HCT116 (cell line): ENCODE data around the gene SHISA6. TPM values are rescaled to one million over a fixed set of nuclear protein-coding genes. Genes with fewer than 3 reads are reported as not detected.

Source experiments
- ATAC-seq: fragments of 200-7000 bp; cut with Tn5 transposase; 2 replicates; pipeline ENCODE4 v1.9.1; 2020; ENCODE audit warnings: mild to moderate bottlenecking, moderate library complexity
- BruUV-seq: library from RNA; stranded (reverse); fragments of 400-500 nt; replicated peaks from 2 replicates; lab custom pipeline; 2021; lab: Mats Ljungman, UMichigan
- CTCF ChIA-PET: fragments of 300-600 bp; sonication (Branson Sonifier 250); formaldehyde crosslinking; loops from one replicate; lab custom pipeline; 2021; ENCODE audit warnings: antibody characterized with exemption; lab: Charles Lee
- POLR2A ChIA-PET: fragments of 300-600, 350-600 bp; sonication (Branson Sonifier 250); formaldehyde crosslinking; loops from one replicate; lab custom pipeline; 2021; ENCODE audit warnings: antibody characterized with exemption; lab: Charles Lee
- RAD21 ChIA-PET, 2 experiments: fragments of 300-600 bp; sonication (Branson Sonifier 250); formaldehyde crosslinking; loops; one replicate each; lab custom pipeline; 2023; ENCODE audit warnings: low total read pairs in 2 of 2; ENCODE audit not compliant: uncharacterized antibody in 2 of 2, unreplicated experiment in 2 of 2, low non-redundant PET in 1 of 2; lab: Charles Lee
- DNase-seq: peaks from one replicate; pipeline ENCODE4 v3.0.0-alpha.2; 2010; ENCODE audit warnings: low read depth, low spot score
- H2AFZ ChIP-seq: fragments of 200-600 bp; shearing (Covaris generic), sonication (generic); 2 replicates; pipeline ENCODE4 v1.6.1; 2017; ENCODE audit warnings: low read depth, mixed run types, mixed read lengths, antibody characterized with exemption, low read length; ENCODE audit not compliant: poor library complexity, severe bottlenecking
- H3K27ac ChIP-seq: 2 replicates; pipeline ENCODE4 v1.5.1; 2012; ENCODE audit warnings: low read depth, low read length
- H3K27me3 ChIP-seq: fragments of 200-600 bp; sonication (generic); 2 replicates; pipeline ENCODE4 v1.6.1; 2016; ENCODE audit warnings: mixed run types, low read length, mixed read lengths; ENCODE audit not compliant: insufficient read depth
- H3K36me3 ChIP-seq, 2 experiments: fragments of 200-500 bp in 1 of 2; fragments of 200-600 bp in 1 of 2; sonication (Bioruptor generic) in 1 of 2; sonication (generic) in 1 of 2; 2 replicates each; pipeline versions ENCODE4 v1.5.1 to v1.6.1; 2014 to 2016; ENCODE audit warnings: low read length in 2 of 2, inconsistent platforms in 1 of 2, mixed read lengths in 1 of 2, mixed run types in 1 of 2; ENCODE audit not compliant: insufficient read depth in 2 of 2, control insufficient read depth in 1 of 2
- H3K4me1 ChIP-seq, 2 experiments: fragments of 200-600 bp in 1 of 2; sonication (generic) in 1 of 2; 2 replicates each; pipeline versions ENCODE4 v1.5.1 to v1.6.1; 2012 to 2017; ENCODE audit warnings: low read length in 2 of 2, inconsistent platforms in 1 of 2, mild to moderate bottlenecking in 1 of 2, mixed read lengths in 1 of 2, mixed run types in 1 of 2, moderate library complexity in 1 of 2; ENCODE audit not compliant: insufficient read depth in 2 of 2, control insufficient read depth in 1 of 2
- H3K4me2 ChIP-seq: fragments of 200-600 bp; sonication (generic); 2 replicates; pipeline ENCODE4 v1.6.1; 2017; ENCODE audit warnings: mixed run types, low read length, mixed read lengths
- H3K4me3 ChIP-seq, 2 experiments: fragments of 200-600 bp in 1 of 2; sonication (generic) in 1 of 2; replicated peaks in 1 of 2; 2 replicates each; pipeline ENCODE4 v1.5.1; 2011 to 2016; ENCODE audit warnings: low read length in 2 of 2, control low read depth in 1 of 2, low read depth in 1 of 2, mild to moderate bottlenecking in 1 of 2, mixed read lengths in 1 of 2, mixed run types in 1 of 2
- H3K79me2 ChIP-seq: fragments of 200-600 bp; sonication (generic); 2 replicates; pipeline ENCODE4 v1.6.1; 2017; ENCODE audit warnings: mild to moderate bottlenecking, mixed run types, low read length, moderate library complexity, mixed read lengths; ENCODE audit not compliant: insufficient read depth
- H3K9ac ChIP-seq: fragments of 200-600 bp; sonication (generic); 2 replicates; pipeline ENCODE4 v1.6.1; 2016; ENCODE audit warnings: low read length, mixed read lengths
- H3K9me2 ChIP-seq: fragments of 200-600 bp; sonication (generic), shearing (Covaris generic); 2 replicates; pipeline ENCODE4 v1.6.1; 2017; ENCODE audit warnings: mixed run types, mild to moderate bottlenecking, moderate library complexity; ENCODE audit not compliant: insufficient read depth
- H3K9me3 ChIP-seq, 2 experiments: fragments of 200-500 bp in 1 of 2; fragments of 200-600 bp in 1 of 2; sonication (Bioruptor generic) in 1 of 2; sonication (generic) in 1 of 2; 2 replicates each; pipeline ENCODE4 v1.6.1; 2014 to 2017; ENCODE audit warnings: low read length in 2 of 2, mixed read lengths in 2 of 2, inconsistent platforms in 1 of 2, low read depth in 1 of 2, mild to moderate bottlenecking in 1 of 2, mixed run types in 1 of 2, moderate library complexity in 1 of 2; ENCODE audit not compliant: control insufficient read depth in 1 of 2, insufficient read depth in 1 of 2
- H4K20me1 ChIP-seq: fragments of 200-600 bp; sonication (generic), shearing (Covaris generic); 2 replicates; pipeline ENCODE4 v1.6.1; 2017; ENCODE audit warnings: mixed run types, mild to moderate bottlenecking, moderate library complexity; ENCODE audit not compliant: insufficient read depth
- CBX3 ChIP-seq: IDR thresholded peaks from 2 replicates; pipeline ENCODE4 v1.6.1; 2012; ENCODE audit warnings: low read depth
- CEBPB ChIP-seq: IDR thresholded peaks from 2 replicates; pipeline ENCODE4 v1.6.1; 2012; ENCODE audit warnings: low read depth
- EGR1 ChIP-seq: IDR thresholded peaks from 2 replicates; pipeline ENCODE4 v1.6.1; 2012; ENCODE audit warnings: low read depth
- EZH2phosphoT487 ChIP-seq: fragments of 200-600 bp; IDR thresholded peaks from 2 replicates; pipeline ENCODE4 v1.6.1; 2018; ENCODE audit warnings: antibody characterized with exemption, borderline replicate concordance
- FOSL1 ChIP-seq: IDR thresholded peaks from 2 replicates; pipeline ENCODE4 v1.6.1; 2012; ENCODE audit warnings: low read depth
- JUND ChIP-seq: IDR thresholded peaks from 2 replicates; pipeline ENCODE4 v1.6.1; 2012
- POLR2A ChIP-seq: IDR thresholded peaks from 2 replicates; pipeline ENCODE4 v1.7.0; 2011; ENCODE audit warnings: borderline replicate concordance; ENCODE audit not compliant: insufficient read depth, insufficient read length; ENCODE audit errors: extremely low read depth
- POLR2AphosphoS5 ChIP-seq: IDR thresholded peaks from 2 replicates; pipeline ENCODE4 v1.6.1; 2011; ENCODE audit warnings: mild to moderate bottlenecking, low read depth, low read length, moderate library complexity
- SIN3A ChIP-seq: IDR thresholded peaks from 2 replicates; pipeline ENCODE4 v1.6.1; 2012; ENCODE audit warnings: low read depth
- SP1 ChIP-seq: IDR thresholded peaks from 2 replicates; pipeline ENCODE4 v1.6.1; 2012; ENCODE audit warnings: low read depth
- SRF ChIP-seq: IDR thresholded peaks from 2 replicates; pipeline ENCODE4 v1.6.1; 2012; ENCODE audit warnings: low read depth
- YY1 ChIP-seq: IDR thresholded peaks from 2 replicates; pipeline ENCODE4 v1.6.1; 2011; ENCODE audit warnings: low read length, low read depth, moderate library complexity, mild to moderate bottlenecking; ENCODE audit not compliant: insufficient replicate concordance; ENCODE audit errors: extremely low read depth
- ZFX ChIP-seq: fragments of 450-650 bp; IDR thresholded peaks from 2 replicates; pipeline ENCODE4 v1.6.1; 2017
- ZNF274 ChIP-seq: fragments of 200-500 bp; sonication (Bioruptor generic); IDR thresholded peaks from 2 replicates; pipeline ENCODE4 v1.6.1; 2014; ENCODE audit warnings: mild to moderate bottlenecking, low read depth, low read length, inconsistent platforms
- intact Hi-C: fragments of 100-400 bp; cut with micrococcal nuclease; formaldehyde crosslinking; loops from 2 replicates; pipeline ENCODE4 v1.10.0; 2022
- total RNA-seq: library from RNA; stranded (reverse); gene quantifications from one replicate; pipeline ENCODE4 v1.2.1, GENCODE V29; 2021; ENCODE audit not compliant: unreplicated experiment
- TF ChIP-seq, protein P1 (sequence below): IDR thresholded peaks from 2 replicates; pipeline ENCODE4 v1.6.1; 2012
- TF ChIP-seq, protein P2 (sequence below), 3 experiments: fragments of 200-600 bp in 1 of 3; sonication (generic) in 1 of 3; IDR thresholded peaks in 2 of 3; conservative IDR thresholded peaks in 1 of 3; 2 replicates each; pipeline ENCODE4 v1.5.1; 2012 to 2017; ENCODE audit warnings: low read depth in 2 of 3, low read length in 2 of 3, antibody characterized with exemption in 1 of 3, borderline replicate concordance in 1 of 3, control low read depth in 1 of 3, mild to moderate bottlenecking in 1 of 3, mixed read lengths in 1 of 3, mixed run types in 1 of 3, moderate library complexity in 1 of 3; ENCODE audit not compliant: insufficient read depth in 1 of 3
- TF ChIP-seq, protein P3 (sequence below): IDR thresholded peaks from 2 replicates; pipeline ENCODE4 v1.6.1; 2011; ENCODE audit warnings: mild to moderate bottlenecking, low read length, moderate library complexity; ENCODE audit not compliant: insufficient replicate concordance; ENCODE audit errors: extremely low read depth

The SHISA6 gene
- total RNA-seq, 1 experiment from 2014 or later, result not detected

DNA sequence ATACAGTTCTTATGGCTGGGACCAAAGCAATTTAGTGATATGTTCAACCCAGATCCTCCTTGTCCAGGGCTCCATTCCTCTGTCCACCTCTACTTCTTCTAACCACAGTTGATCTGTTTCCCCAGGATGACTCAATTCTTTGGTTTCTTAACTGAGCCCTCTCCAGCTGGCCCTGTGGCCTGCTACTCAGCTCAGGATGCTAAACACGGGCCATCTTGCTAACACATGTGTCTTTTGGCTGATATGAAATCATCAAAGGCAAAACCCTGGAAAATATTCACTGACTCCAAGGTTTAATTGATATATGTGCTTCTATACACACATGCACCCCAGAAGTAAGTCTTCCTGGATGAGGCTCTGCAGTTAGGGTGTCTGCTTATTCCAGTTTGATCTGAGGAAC, 43.8 kb downstream of the SHISA6 start:
- POLR2A ChIA-PET, result no interaction called here
- no peak for TF ChIP-seq JUND
- no peak for TF ChIP-seq FOSL1
- no peak for TF ChIP-seq CBX3
- TF ChIP-seq, protein P1, sequence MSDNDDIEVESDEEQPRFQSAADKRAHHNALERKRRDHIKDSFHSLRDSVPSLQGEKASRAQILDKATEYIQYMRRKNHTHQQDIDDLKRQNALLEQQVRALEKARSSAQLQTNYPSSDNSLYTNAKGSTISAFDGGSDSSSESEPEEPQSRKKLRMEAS, result no peak
- TF ChIP-seq ZFX, result no peak
- TF ChIP-seq SIN3A, result no peak
- TF ChIP-seq EGR1, result no peak
- no peak for TF ChIP-seq SRF
- no peak for TF ChIP-seq SP1
- TF ChIP-seq, all 23 proteins: peak for 0

DNA sequence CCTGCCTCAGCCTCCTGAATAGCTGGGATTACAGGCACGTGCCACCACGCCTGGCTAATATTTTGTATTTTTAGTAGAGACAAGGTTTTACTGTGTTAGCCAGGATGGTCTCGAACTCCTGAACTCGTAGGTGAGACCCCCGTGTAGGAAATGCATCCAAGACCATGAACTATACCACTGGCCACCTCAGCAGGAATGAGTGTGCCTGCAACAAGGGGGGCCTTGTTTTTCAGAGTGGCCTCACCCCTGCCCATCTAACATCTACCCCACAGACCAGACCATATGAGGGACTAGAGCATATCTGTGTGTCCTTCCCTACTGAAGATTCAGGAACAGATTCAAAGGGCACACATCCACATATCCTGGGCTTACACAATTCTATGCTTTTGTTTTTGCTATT, 44.9 kb downstream of the SHISA6 start:
- Histone ChIP-seq H3K4me1 (no peaks in the 10 kb centered on the region), H3K36me3 (no peaks in the 10 kb centered on the region), H3K9me2 (no peaks in the 10 kb centered on the region), H3K9me3 (peaks cover 0 to 16% of the 10 kb centered on the region in 2 experiments; a peak in 1 of 4 replicates), H3K79me2 (no peaks in the 10 kb centered on the region), H3K27me3 (no peaks in the 10 kb centered on the region), H3K4me3 (no peak overlapping the region), H3K4me2 (no peak overlapping the region), H3K27ac (no peak overlapping the region), H4K20me1 (no peaks in the 10 kb centered on the region), H3K9ac (no peak overlapping the region), H2AFZ (no peak overlapping the region)
- CTCF ChIA-PET, result no interaction called here
- POLR2A ChIA-PET, result no interaction called here
- RAD21 ChIA-PET, result no interaction called here
- no peak for TF ChIP-seq YY1
- no peak for TF ChIP-seq POLR2A
- no peak for TF ChIP-seq SIN3A
- TF ChIP-seq POLR2AphosphoS5, result no peak
- TF ChIP-seq, protein P2, sequence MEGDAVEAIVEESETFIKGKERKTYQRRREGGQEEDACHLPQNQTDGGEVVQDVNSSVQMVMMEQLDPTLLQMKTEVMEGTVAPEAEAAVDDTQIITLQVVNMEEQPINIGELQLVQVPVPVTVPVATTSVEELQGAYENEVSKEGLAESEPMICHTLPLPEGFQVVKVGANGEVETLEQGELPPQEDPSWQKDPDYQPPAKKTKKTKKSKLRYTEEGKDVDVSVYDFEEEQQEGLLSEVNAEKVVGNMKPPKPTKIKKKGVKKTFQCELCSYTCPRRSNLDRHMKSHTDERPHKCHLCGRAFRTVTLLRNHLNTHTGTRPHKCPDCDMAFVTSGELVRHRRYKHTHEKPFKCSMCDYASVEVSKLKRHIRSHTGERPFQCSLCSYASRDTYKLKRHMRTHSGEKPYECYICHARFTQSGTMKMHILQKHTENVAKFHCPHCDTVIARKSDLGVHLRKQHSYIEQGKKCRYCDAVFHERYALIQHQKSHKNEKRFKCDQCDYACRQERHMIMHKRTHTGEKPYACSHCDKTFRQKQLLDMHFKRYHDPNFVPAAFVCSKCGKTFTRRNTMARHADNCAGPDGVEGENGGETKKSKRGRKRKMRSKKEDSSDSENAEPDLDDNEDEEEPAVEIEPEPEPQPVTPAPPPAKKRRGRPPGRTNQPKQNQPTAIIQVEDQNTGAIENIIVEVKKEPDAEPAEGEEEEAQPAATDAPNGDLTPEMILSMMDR (IDR thresholded peaks at IDR 0.05 in 2 of 3, conservative IDR thresholded peaks at IDR 0.05 in 1 of 3; ENCODE audit: borderline replicate concordance in 1 of 3, insufficient read depth in 1 of 3, low read depth in 2 of 3, low read length in 2 of 3), result no peak
- TF ChIP-seq FOSL1, result no peak
- no peak for TF ChIP-seq EZH2phosphoT487
- no peak for TF ChIP-seq CEBPB
- TF ChIP-seq ZNF274, result no peak
- TF ChIP-seq, protein P3, sequence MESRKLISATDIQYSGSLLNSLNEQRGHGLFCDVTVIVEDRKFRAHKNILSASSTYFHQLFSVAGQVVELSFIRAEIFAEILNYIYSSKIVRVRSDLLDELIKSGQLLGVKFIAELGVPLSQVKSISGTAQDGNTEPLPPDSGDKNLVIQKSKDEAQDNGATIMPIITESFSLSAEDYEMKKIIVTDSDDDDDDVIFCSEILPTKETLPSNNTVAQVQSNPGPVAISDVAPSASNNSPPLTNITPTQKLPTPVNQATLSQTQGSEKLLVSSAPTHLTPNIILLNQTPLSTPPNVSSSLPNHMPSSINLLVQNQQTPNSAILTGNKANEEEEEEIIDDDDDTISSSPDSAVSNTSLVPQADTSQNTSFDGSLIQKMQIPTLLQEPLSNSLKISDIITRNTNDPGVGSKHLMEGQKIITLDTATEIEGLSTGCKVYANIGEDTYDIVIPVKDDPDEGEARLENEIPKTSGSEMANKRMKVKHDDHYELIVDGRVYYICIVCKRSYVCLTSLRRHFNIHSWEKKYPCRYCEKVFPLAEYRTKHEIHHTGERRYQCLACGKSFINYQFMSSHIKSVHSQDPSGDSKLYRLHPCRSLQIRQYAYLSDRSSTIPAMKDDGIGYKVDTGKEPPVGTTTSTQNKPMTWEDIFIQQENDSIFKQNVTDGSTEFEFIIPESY, result no peak
- TF ChIP-seq JUND, result no peak
- TF ChIP-seq, protein P1, result no peak
- TF ChIP-seq SRF, result no peak
- TF ChIP-seq EGR1, result no peak
- intact Hi-C loops, result no loop called here
- DNase-seq (no peak), ATAC-seq (no peak)
- BruUV-seq, result no TSS peak

More for the DNA sequence above, 43.8 kb downstream of the SHISA6 start:
- RAD21 ChIA-PET, result no interaction called here
- CTCF ChIA-PET, result no interaction called here
- H3K9me3 ChIP-seq, result peaks cover 0 to 23% of the 10 kb centered on the region in 2 experiments; a peak in 1 of 4 replicates
- ATAC-seq (no peak), DNase-seq (no peak)
- no peaks in the 10 kb centered on the region for H4K20me1 ChIP-seq
- BruUV-seq, result no TSS peak
- no peak overlapping the region for H3K4me2 ChIP-seq
- H3K27me3 ChIP-seq, result no peaks in the 10 kb centered on the region
- H3K4me3 ChIP-seq, result no peak overlapping the region
- H3K9me2 ChIP-seq, result no peaks in the 10 kb centered on the region
- H3K4me1 ChIP-seq, result no peaks in the 10 kb centered on the region
- H3K27ac ChIP-seq, result no peak overlapping the region
- intact Hi-C loops, result no loop called here
- no peak overlapping the region for H2AFZ ChIP-seq
- no peak overlapping the region for H3K9ac ChIP-seq
- H3K79me2 ChIP-seq, result no peaks in the 10 kb centered on the region
- no peaks in the 10 kb centered on the region for H3K36me3 ChIP-seq
